Stimulated activated CD8-positive, alpha-beta memory T cell treated with anti-CD3 and anti-CD28 coated beads, Interleukin-7, amount 100 ng/mL, for 48 hours (primary cell): ENCODE measurements around the gene ARID3A.

Experiments used
- DNase-seq, 2 donors: peaks; one replicate each; pipeline ENCODE4 v3.0.0-alpha.2; 2020; ENCODE audit warnings: low read depth in 1 of 2; ENCODE audit errors: extremely low read depth in 1 of 2

Gene ARID3A

GRCh38 chr19:928471-929202 lies 2.8 kb downstream of the ARID3A start:
- no peak for DNase-seq

GRCh38 chr19:929203-929890 lies 3.5 kb downstream of the ARID3A start:
- no peak for DNase-seq

- DNase-seq: no peak
Observed at GRCh38 chr19:929891-930258, 4.0 kb downstream of the ARID3A start.

DNA sequence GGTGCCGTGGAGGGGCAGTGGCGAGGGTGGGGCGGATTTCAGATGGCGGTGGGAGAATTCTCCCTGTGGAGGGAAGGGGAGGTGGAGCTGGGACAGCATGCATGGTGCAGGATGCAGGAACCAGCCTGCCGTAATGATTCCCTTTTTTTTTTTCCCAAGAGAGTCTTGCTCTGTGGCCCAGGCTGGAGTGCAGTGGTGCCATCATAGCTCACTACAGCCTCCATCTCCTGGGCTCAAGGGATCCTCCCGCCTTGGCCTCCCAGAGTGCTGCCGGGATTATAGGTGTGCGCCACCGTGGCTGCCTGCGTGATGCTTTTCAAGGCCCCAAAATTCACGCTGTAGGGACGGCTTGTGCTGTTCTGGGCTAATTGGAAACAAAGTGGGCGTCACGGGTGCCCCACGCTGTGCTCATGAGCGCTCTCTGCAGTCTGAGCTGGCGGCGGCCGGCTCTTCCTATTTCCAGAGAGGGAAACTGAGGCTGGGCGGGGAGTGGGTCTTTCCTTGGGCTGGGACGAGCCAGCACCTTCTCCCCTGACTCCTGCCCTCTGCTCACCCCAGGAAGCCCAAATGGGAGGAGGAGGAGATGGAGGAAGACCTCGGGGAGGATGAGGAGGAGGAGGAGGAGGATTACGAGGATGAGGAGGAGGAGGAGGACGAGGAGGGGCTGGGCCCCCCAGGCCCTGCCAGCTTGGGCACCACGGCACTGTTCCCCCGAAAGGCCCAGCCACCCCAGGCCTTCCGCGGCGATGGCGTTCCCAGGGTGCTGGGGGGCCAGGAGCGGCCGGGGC lies 6.2 kb downstream of the ARID3A start:
- no peak for DNase-seq

DNA sequence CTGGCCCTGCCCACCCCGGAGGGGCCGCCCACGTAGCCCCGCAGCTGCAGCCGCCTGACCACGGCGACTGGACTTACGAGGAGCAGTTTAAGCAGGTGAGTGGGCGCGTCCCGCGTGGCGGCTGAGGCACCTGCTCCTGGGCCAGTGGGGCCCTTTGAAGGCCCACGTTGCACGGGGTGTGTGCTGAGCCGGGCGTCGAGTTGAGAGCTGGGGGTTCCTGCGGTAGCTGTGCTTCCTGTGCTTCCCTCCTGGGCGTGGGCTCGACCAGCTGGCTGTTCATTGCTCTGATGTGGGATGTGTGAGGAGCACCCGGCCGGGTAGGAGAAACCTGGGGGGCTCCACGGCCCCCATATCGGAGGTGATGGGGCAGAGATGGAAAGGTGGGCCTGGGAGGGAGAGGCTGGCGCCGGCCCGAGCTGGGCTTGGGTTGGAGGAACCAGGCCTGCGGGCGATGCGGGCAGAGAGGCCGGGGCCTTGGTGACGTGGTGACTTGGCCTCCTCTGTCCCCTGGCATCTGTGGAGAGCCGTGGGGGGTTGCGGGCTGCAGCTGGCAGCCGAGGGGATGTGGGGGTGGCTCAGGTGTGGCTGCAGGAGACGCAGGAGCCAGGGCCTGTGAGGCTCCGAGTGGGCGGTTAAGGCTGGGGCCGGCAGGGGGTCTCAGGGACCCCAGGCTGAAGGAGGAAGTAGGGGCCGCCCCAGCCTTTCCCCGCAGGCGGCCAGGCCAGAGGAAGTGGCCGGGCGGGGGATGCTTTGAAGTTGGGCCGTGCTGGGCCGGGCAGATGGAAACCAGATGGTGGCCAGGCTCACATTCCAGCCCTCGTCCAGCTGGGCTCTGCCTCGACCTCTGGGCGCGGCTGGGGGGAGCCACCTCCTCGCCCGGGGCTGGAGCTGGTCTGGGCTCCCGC lies 7.1 kb downstream of the ARID3A start:
- no peak for DNase-seq

DNA sequence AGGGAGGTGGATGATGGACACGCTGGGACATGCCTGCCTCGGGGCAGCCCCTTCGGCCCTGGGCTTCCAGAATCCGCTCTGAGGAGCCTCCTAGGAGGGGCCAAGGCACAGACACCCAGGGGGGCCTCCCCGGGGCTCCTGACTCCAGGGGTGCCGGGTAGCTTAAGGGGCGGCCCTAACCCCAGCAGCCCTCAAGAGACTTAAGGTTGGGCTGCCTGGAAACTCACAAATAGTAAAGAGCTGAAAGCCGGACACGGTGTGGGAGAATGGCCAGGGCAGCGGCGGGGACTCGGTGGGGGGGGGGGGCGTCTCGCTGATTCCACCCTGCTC lies 7.7 kb downstream of the ARID3A start:
- DNase-seq: no peak

- no peak for DNase-seq
Observed at GRCh38 chr19:934197-934840, 8.5 kb downstream of the ARID3A start.

GRCh38 chr19:934865-935479 lies 9.1 kb downstream of the ARID3A start:
- DNase-seq: no peak

- no peak for DNase-seq
Observed at GRCh38 chr19:936175-936546, 10.3 kb downstream of the ARID3A start.

DNA sequence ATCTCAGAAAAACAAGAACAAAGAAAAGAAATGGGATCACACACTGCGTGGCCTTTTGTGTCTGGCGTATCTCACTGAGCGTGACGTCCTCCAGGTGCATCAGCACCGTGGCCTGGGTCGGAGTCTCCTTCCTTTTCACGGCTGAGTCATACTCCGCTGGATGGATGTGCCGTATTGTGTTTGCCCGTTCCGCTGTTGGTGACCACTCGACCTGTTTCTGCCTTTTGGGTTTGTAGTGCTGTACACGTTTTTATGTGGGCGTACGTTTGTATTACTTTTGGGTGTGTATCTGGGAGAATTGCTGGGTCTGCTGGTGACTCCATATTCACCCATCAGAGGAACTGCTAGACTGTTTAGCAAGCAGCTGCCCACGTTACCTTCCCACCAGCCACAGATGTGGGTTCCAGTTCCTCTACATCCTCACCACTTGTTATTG lies 11.4 kb downstream of the ARID3A start:
- no peak for DNase-seq

GRCh38 chr19:938233-938923 lies 12.5 kb downstream of the ARID3A start:
- no peak for DNase-seq

DNA sequence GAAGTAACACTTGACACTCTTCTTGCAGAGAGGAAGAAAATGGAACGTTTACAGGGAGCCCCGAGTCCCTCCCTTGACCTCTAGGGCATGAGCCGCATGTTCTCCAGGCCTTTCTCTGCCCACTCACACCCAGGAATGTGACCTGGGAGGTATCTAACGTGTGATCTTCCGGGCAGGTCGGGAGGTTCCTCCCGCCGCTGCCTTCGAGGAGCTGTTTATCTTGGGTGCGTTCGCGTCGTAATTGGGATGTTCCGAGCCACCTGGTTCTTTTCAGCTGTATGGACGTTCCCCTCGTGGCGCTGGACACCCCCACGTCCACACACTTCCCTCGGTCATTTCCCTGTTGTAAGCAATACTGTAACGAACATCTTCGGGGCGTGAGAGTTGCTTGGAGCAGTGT lies 13.6 kb downstream of the ARID3A start:
- DNase-seq: no peak

- DNase-seq: no peak
Observed at GRCh38 chr19:939922-940321, 14.1 kb downstream of the ARID3A start.

DNA sequence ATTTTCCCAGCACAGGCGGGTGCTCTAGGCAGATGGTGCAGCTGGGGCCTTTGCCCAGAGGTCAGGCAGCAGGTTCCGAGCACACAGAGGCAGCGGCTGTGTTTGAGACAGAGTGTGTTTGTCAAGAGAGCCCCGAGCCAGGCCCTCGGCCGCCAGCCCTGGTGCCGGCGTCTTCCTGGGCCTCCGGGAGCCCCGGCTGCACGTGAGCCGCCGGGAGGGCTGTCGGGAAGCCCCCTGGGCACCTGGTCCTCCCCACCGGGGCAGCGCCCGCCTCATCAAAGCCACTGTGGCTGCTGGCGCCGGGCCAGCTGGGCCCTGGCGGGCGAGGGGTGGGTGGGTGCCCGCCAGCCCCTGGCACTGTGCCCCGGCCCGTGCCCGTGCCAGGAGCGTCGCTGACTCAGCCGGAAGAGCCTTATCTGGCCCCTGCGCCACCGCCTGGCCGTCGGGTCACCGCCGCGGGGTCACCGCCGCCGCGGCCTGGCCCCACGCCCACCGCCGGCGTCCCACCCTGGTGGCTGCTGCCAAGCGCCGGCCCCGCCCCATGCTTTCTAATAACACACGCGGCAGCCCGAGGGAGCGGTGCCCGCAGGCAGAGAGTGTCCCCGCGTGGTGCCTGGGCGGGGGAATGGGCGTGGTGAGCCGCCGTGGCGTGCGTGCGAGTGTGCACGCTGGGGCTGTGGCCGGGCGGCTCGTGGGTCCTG lies 14.9 kb downstream of the ARID3A start:
- no peak for DNase-seq

DNA sequence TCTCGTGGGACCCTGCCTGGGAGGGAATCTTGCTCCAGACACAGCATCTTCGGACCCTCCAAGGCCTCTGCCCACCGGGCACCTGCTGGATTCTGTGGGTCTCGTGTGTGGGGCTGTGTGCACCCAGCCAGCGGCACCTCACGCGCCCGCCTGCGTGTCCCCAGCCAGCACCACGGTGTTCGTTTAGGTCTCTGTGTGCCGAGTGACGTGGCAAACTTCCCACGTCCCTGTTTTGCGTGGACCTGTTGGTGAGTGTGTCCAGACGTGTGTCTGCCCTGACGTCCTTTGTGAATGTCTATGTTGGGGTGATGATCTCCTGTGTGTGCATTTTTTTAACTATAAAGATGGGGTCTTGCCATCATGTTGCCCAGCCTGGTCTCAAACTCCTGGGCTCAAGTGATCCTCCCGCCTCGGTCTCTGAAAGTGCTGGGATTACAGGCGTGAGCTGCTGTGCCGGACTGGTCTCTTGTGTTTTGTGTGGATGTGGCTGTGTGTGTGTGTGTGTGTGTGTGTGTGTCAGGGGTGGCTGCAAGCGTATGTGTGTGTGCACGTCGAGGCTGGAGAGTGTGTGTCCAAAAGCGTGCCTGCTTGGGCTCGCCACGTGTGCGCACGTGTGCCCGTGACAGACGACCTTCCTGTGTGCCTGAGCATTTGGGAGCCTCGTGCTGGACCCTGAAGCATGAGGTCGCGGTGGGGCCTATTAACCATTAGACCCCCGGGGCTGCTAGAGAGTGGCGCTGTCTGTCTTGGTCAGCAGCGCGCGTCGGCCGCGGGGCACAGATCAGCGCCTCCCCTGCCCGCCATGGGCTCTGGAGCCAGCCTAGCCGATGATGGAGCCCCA lies 15.7 kb downstream of the ARID3A start:
- no peak for DNase-seq

DNA sequence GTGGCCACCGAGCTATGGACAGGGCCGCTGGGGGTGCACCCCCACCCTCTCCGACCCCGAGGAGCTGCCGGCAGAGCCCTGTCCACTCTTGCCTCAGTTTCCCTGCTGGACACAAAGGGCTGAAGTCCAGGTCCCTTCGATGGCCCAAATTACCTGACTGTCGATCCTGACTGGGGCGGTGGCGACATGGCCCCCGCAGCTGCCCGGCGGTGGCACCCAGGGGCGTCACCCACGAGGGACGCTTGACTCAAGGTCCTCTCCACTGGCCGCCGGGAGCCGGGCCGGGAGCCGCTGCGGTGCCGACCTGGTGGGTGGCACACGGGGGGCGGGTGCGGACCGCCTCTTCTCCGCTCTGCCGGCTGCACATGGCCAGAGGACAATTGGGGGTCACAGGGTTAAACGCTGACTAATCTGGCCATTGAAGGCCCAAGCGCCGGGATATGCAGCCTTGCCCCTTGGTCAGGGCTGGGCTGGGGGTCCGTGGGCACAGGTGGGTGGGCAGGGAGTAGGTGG lies 16.4 kb downstream of the ARID3A start:
- DNase-seq: no peak

- no peak for DNase-seq
Observed at GRCh38 chr19:943551-944170, 17.8 kb downstream of the ARID3A start.
